ENCODE data around the gene CCDC180.
"Not testable (repeated sequence)": the region's sequence is repeated elsewhere in the genome, so short reads cannot be mapped to it uniquely, and the experiment has no call there.

The CCDC180 gene

DNA sequence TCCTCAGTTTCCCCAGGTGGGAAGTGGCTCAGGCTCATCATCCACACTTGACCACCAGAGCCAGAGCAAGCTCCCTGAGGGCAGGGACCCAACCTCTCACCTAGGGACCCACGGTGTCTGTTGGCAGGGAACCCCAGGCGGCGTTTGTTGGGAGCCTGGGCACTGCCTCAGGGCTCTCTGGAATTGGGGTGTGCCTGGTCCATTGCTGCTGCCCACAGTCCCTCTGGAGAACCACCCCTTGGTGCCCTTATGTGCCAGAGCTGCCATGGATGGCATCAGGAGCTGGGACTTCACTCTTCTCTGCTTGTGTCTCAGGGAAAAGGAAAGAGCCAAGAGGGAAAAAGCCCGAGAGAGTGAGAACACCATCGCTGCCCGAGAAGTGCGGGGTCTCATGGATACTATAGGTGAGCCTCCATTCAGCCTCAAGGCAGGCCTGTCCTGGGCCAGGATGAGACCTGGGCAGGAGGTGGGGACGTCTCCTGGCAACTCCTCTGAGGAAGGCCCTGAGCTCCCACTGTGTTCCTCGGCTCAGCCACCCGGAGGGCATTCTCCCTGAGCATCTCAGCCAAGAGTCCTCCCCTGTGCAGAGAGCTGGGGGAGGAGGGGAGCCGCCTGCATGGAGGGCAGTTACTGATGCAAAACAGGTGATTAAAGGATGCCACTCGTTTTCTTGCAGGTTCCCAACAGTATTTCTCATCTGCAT, 4.5 kb downstream of the CCDC180 start:
- DNase-seq = peak; percentile 44

DNA sequence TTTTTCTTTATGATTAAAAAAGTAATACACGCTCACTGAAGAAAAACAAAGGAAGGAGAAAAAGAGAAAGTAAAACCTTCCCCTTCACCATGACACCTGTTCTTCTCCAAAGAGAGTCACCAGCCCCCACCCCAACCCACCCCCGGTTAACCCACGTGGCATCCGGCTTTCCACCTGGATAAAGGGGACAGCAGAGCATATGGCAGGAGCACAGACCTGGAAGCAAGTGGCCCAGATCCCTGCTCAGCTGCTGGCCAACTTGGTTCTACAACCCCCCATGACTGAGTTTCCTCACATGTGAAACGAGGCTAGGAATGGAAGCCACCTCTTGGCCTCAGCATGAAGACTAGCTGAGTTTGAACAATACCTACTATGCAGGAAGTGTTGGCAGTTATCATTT, 5.1 kb downstream of the CCDC180 start:
- no peak for DNase-seq

DNA sequence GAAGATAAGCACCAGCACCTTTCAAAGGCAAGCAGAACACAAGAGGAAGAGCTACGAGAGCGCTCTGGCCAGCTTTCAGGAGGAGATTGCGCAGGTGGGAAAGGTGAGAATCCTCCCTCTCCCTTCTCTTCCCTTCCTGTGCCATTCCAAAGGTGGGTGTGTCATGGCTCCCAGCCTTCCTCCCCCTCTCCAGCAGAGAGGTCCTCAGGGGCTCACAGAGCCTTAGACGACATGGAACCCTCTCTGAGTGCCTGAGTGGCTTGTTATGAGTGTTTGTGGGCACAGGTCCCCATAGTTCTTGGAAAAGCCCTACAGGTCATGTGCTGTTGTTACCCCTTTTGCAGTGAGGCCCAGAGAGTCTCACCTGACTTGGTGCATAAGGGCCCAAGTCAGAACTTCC, 5.8 kb downstream of the CCDC180 start:
- no peak for DNase-seq

DNA sequence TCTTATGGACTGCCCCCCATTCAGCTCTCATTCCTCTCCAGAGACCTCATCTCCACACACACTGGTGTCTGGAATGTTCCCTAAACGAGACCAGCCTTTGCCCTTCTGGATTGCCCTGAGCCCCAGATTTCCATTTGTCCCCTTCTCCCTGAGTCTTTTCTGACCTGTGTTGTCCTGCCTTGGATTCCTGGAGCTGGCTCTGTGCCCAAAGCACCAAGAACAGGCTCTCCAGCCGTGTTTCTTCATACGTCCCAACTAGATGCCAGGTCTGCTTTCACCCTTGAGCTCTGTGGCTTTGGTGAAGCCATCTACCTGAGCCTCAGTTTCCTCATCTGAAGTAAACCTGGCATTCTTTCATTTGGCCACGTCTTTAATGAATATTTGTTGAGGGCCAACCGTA, 6.3 kb downstream of the CCDC180 start:
- no peak for DNase-seq

DNA sequence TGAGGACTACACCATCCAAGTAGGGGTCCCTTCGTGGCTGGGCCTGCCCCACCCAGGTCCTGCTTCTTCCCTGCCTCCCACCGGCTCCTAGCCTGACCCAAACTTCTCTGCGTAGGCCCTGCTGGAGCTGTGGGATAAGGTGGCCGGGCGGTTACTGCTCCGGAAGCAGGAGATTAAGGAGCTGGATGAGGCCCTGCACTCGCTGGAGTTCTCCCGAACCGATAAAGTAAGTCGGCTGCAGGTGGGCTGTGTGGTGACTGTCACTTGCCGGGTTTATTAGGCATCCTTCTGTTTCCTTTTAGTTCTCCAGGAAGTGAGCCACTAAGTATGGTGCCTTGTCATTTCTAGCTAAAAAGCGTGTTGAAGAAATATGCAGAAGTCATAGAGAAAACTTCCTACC, 7.0 kb downstream of the CCDC180 start:
- DNase-seq = no peak

DNA sequence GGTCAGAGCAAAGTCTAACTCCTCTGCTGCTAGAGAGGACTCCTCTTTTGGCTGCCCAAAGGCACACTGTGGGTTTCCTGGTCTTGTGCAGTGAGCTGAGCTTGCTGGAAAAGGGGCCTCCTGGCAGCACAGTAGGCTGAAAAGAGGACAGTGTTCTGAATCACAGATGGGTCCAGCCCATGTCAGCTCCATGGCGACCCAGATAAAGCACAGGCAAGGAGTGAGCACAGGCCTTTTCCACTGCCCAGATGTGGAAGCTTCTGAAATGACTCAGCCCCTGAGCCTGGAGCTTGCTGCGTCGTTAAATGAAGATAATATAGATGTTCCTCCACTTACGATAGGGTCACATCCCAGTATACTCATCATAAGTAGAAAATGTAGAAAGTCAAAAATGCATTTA, 8.1 kb downstream of the CCDC180 start:
- DNase-seq = no peak

DNA sequence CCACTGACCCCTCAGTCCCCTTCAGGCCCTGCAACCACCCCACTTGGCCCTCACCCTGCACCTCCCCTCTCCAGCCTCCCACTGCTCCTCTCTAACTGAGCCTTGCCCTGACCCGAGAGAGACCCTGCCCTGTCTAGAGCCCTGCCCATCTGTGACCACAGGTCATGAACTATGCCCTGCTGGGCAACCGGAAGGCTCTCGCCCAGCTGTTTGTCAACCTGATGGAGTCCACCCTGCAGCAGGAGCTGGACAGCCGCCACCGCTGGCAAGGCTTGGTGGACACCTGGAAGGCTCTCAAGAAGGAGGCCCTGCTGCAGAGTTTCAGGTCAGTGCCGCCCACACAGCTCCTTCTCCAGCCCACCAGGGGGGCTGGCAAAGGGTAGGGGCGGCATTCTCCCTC, 9.4 kb downstream of the CCDC180 start:
- no peak for DNase-seq

DNA sequence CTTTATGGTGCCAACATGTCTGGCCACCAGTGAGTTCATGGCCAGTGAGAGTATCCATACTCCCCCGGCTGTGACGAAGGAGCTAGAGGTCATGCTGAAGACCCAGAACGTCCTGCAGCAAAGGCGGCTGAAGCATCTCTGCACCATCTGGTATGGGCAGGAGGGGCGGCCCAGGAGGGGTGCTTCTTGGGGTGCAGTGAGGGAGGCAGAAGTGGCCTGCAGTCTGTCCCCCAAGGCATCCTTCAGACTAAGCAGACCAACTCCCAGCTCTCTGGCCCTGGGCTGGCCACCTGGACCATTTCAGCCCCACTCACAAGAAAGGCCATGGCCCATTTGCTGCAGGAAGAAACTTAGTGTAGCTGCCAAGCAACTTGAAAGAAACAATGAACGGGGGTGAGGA, 11.0 kb downstream of the CCDC180 start:
- DNase-seq = no peak

DNA sequence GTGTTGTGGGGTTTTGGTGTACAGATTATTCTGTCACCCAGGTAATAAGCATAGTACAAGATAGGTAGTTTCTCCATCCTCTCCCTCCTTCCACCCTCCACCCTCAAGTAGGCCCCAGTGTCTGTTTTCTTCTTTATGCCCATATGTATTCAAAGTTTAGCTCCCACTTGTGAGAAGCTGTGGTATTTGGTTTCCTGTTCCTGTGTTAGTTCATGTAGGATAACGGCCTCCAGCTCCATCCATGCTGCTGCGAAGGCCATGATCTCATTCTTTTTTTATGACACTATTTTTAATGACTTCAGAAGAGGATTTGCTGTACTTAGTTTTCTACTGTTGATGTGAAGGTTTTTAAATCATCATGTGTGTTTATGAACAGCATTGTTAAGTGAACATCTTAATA, 11.9 kb downstream of the CCDC180 start:
- no peak for DNase-seq

DNA sequence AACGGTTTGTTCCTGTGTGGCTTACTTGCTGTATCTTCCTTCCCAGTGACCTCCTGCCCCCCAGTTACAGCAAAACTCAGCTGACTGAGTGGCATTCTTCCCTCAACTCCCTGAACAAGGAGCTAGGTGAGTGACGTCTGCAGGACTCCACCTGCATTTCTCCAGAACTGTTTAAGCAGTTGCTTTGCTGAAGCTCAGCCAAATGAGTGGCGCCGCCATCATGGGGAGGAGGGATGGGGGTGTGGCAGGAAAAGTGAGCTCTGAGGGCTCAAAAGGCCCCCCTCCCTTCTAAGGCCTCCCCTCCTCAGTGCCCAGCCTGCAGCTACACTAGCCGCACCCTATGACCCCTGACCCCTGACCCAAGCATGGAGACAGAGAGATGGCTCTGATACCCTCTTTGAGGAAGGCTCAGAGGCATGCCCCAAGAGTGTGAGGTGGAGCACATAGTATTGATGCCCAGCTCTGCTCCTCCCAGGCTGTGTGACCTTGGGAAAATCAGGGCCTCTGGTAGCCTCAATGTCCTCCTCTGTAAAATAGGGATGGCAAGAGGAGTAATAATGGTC, 12.7 kb downstream of the CCDC180 start:
- DNase-seq = no peak

DNA sequence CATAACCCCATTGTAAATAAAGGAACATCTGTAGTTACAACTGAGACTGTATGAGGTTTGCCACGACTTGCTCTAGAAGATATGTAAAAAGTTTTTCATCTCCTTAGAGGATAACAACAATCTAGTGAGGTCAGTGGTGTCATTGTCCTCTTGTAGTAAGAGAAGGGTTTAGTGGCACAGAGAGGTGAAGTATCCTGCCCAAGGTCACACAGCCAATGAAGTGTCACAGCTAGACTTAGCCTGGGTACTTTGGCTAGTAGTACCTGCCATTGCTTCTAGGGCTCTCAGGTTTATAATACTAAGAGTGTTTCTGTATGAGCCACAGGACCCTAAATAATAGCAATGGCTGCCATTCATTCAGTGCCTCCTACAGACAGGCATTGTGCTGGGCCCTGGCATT, 13.8 kb downstream of the CCDC180 start:
- DNase-seq = no peak

DNA sequence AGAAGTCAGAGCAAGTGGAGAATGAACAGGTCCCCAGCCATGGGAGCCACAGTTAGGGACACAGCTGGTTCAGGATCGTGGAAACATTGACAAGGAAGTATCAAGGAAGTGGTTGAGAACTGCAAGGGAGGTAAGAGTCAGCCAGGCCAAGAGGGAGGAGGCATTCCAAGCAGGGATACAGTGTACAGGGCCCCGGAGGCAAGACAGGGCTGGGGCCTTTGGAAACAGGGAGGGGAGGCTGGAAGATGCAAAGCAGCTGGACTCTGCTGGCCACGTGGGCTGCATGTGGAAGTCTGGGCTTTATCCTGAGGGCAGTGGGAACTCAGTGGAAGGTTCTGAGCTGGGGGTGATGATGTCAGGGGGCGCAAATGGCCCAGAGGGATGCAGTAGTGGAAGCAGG, 14.2 kb downstream of the CCDC180 start:
- DNase-seq = no peak

DNA sequence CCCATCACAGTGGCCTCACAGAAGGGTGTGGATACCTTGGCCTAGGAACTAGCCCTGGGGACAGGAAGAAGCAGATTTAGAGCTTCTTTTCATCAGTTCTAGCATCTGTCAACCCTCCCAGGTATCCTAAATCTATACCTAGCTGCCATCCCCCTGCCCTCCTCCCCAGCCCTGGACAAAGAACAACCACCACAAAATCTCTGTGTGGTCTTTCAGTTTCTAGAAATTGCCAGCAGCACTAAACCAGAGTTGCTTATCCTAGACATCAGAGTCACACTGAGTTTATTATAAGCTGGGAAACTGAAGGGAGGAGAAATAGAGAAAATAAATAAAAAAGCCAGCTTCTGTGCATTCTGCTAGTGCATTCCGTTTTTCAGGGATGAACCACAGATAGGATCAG, 14.6 kb downstream of the CCDC180 start:
- DNase-seq = no peak

DNA sequence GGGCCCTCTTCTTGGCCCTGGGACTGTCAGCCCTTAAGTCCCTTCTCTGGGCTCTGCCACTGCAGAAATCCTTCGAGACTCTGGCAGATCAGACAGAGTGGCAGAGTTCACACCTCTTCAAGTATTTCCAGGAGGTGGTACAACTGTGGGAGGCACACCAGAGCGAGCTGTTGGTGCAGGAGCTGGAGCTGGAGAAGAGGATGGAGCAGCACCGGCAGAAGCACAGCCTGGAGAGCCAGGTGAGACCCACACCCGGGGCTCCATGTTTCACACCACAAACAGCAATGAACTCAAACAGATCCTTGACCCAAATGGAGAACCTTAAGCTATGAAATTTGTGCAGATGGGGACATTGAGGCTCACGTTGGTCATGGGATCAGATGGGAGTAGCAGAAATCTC, 17.5 kb downstream of the CCDC180 start:
- DNase-seq = no peak

DNA sequence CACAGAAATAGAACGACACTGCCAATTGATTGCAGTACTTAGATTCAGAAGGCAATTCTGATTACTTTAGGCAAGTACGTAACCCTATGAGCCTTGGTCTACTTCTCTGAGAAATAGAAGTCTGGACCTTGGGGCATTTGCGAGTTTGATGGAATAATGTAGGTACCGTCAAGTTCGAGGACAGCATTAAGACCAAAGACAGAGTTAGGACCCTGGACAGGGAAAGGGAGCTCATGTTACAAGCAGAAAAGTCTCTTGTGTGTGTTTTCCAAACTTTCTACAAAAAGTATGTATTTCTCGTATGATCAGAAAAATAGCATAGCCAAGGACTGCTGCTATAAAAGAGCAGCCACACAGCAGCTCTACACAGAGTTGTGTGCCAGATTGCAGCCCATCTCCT, 20.1 kb downstream of the CCDC180 start:
- DNase-seq = no peak

DNA sequence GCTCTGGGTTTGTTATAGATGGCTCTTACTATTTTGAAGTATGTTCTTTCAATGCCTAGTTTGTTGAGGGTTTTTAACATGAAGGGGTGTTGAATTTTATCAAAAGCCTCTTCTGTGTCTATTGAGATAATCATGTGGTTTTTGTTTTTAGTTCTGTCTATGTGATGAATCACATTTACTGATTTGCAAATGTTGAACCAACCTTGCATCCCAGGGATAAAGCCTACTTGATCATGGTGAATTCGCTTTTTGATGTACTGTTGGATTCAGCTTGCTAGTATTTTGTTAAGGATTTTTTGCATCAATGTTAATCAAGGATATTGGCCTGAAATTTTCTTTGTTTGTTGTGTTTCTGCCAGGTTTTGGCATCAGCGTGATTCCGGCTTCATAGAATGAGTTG, 25.5 kb downstream of the CCDC180 start:
- DNase-seq = no peak

DNA sequence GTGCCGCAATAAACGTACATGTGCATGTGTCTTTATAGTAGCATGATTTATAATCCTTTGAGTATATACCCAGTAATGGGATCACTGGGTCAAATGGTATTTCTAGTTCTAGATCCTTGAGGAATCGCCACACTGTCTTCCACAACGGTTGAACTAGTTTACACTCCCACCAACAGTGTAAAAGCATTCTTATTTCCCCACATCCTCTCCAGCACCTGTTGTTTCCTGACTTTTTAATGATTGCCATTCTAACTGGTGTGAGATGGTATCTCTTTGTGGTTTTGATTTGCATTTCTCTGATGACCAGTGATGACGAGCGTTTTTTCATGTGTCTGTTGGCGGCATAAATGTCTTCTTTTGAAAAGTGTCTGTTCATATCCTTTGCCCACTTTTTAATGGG, 28.2 kb downstream of the CCDC180 start:
- DNase-seq = not testable (repeated sequence)

DNA sequence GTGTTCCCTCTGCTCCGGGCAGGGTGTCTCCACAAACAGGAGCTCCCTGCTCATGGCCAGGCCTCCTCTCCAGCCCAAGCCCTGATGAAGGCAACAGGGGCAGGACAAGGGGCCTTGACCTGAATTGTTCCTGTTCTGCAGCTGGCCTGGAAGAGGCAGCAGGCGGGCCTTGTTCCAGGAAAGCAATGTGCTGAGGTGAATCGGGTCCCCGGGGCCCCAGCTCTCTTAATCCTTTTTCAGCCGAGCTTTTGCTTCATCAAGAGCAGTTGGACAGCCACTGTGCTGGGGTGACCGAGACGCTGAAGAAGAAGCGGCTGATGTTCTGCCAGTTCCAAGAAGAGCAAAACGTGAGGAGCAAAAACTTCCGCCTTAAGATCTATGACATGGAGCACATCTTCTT, 41.4 kb downstream of the CCDC180 start:
- no peak for DNase-seq

DNA sequence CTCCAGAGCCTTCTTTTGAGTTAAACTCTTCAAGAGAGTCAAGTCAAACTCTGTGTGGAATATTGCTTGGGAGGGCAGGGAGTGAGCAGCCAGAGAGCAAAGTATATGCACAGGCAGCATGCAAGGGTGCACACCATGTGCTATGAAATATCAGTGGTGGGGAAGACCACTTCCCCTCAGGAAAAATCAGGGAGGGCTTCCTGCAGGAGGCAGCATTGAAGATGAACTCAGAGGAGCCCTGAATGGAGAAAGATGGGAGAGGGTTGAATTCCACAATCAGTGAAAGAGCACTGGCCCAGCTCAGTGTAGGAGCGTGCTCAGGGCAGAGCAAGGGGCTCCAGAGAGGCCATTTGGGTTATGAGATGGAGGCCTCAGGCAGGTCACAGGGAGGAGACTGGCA, 41.9 kb downstream of the CCDC180 start:
- no peak for DNase-seq

DNA sequence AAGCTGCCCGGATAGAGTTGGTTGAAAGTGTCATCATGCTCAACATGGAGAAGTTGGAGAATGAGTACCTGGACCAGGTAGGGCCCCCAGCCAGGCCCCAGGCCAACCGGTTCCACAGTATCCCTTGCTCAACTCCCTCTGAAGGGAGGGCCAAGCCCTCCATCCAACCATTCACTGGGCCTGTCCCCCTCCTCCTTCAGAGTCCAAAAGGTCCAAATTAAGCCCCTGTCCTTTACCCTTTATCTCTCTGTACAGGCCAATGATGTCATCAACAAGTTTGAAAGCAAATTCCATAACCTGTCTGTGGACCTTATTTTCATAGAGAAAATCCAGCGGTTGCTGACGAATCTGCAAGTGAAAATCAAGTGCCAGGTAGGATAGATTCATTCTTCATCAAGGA, 47.2 kb downstream of the CCDC180 start:
- DNase-seq = no peak

DNA sequence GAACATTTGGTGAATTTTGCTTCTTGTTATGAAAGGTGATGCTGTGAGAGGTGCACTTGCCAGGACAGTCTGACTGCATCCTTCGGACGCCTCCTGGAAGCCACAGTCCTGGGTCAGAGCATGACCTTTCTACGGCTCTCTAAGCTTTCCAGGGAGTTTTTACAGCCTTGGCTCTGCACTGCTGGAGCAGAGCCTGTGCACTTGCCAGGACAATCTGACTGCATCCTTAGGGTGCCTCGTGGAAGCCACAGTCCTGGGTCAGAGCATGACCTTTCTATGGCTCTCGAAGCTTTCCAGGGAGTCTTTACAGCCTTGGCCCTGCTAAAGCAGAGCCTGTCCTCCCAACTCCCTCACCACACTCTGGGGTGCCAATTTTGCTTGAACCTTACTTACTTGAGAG, 49.6 kb downstream of the CCDC180 start:
- no peak for DNase-seq
